A549 (cell line): Measurements from ENCODE around the gene AP2B1. TPM values are rescaled to one million over a fixed set of nuclear protein-coding genes. Genes with fewer than 3 reads are reported as not detected.
A peak's percentile ranks its signal among the peaks of the same experiment; 100 is the strongest.

Experiments
- ATAC-seq, 2 experiments: fragments of 200-7000 bp in 1 of 2; fragments of >200 bp in 1 of 2; cut with Nextera tagmentation in 1 of 2; cut with Tn5 transposase in 1 of 2; 3 replicates each; pipeline versions ENCODE4 v1.8.0 to v1.9.1; 2018 to 2020; ENCODE audit warnings: mild to moderate bottlenecking in 1 of 2, moderate library complexity in 1 of 2
- CTCF ChIA-PET: fragments of 300-600 bp; sonication (Branson Sonifier 250); formaldehyde crosslinking; extraction: SDS; loops from one replicate; lab custom pipeline; 2021; ENCODE audit warnings: antibody characterized with exemption, inconsistent platforms; lab: Yijun Ruan, JAX
- POLR2A ChIA-PET: fragments of 350-600 bp; formaldehyde crosslinking; extraction: SDS; loops from one replicate; lab custom pipeline; 2021; ENCODE audit warnings: antibody characterized with exemption, inconsistent platforms; lab: Yijun Ruan, JAX
- DNase-seq, 2 experiments: peaks; one replicate each; pipeline versions ENCODE4 v3.0.0 to v3.0.0-alpha.2; 2011 to 2016; ENCODE audit warnings: low read depth in 1 of 2, low spot score in 1 of 2
- FAIRE-seq: peaks from 2 replicates; lab custom pipeline; 2011; peaks lifted over from hg19 to GRCh38; lab: Jason Lieb, UNC
- H3K27ac ChIP-seq, 2 experiments: fragments of >200 bp; sonication (Bioruptor Twin); formaldehyde crosslinking; 3 replicates each; pipeline ENCODE4 v1.5.1; 2016 to 2017
- H3K4me1 ChIP-seq: fragments of >200 bp; sonication (Bioruptor Twin); formaldehyde crosslinking; 3 replicates; pipeline ENCODE4 v1.6.1; 2016
- H3K4me2 ChIP-seq: fragments of >200 bp; sonication (Bioruptor Twin); formaldehyde crosslinking; 3 replicates; pipeline ENCODE4 v1.6.1; 2016
- H3K4me3 ChIP-seq: fragments of >200 bp; sonication (Bioruptor Twin); formaldehyde crosslinking; 3 replicates; pipeline ENCODE4 v1.5.1; 2016
- H3K9me3 ChIP-seq: fragments of >200 bp; sonication (Bioruptor Twin); formaldehyde crosslinking; 3 replicates; pipeline ENCODE4 v1.6.1; 2016
- EHF ChIP-seq: fragments of 250-450 bp; sonication (Bioruptor Pico); IDR thresholded peaks from 2 replicates; pipeline ENCODE4 v1.5.0; 2020; ENCODE audit warnings: mild to moderate bottlenecking
- EP300 ChIP-seq, 2 experiments: fragments of >200 bp; sonication (Bioruptor Twin); formaldehyde crosslinking; IDR thresholded peaks; 2 replicates in 1 of 2; 3 replicates in 1 of 2; pipeline ENCODE4 v1.6.1; 2016 to 2017
- GATA3 ChIP-seq: IDR thresholded peaks from 2 replicates; pipeline ENCODE4 v1.6.1; 2012; ENCODE audit warnings: borderline replicate concordance
- HDAC2 ChIP-seq: fragments of 200-600 bp; sonication (generic); IDR thresholded peaks from 2 replicates; pipeline ENCODE4 v1.6.1; 2016
- MAFK ChIP-seq: fragments of 450-650 bp; IDR thresholded peaks from 2 replicates; pipeline ENCODE4 v1.6.1; 2014; ENCODE audit not compliant: partially characterized antibody
- NFE2L2 ChIP-seq: fragments of 150-350 bp; conservative IDR thresholded peaks from 2 replicates; pipeline ENCODE4 v1.6.1; 2014; ENCODE audit warnings: low read length
- RAD21 ChIP-seq, 2 experiments: fragments of >200 bp in 1 of 2; sonication (Bioruptor Twin) in 1 of 2; formaldehyde crosslinking in 1 of 2; IDR thresholded peaks in 1 of 2; conservative IDR thresholded peaks in 1 of 2; 2 replicates in 1 of 2; 3 replicates in 1 of 2; pipeline ENCODE4 v1.6.1; 2012 to 2018; ENCODE audit warnings: inconsistent platforms in 1 of 2
- RFX5 ChIP-seq: fragments of 450-650 bp; IDR thresholded peaks from 2 replicates; pipeline ENCODE4 v1.7.1; 2014; ENCODE audit warnings: antibody characterized with exemption, mild to moderate bottlenecking, moderate library complexity
- RNF2 ChIP-seq: fragments of 200-600 bp; sonication (generic); IDR thresholded peaks from 2 replicates; pipeline ENCODE4 v1.6.1; 2016; ENCODE audit warnings: low read depth, mild to moderate bottlenecking, antibody characterized with exemption, moderate library complexity, borderline replicate concordance
- SMC3 ChIP-seq: fragments of >200 bp; sonication (Bioruptor Twin); formaldehyde crosslinking; IDR thresholded peaks from 3 replicates; pipeline ENCODE4 v1.6.1; 2018; ENCODE audit warnings: inconsistent platforms
- ZNF302 ChIP-seq: fragments of 250-450 bp; sonication (Bioruptor Pico); IDR thresholded peaks from 2 replicates; pipeline ENCODE4 v1.9.0; 2021; ENCODE audit warnings: inconsistent platforms, mild to moderate bottlenecking, moderate library complexity
- WGBS: methylation state at CpG from one replicate; pipeline ENCODE4 v1.1.6; 2017; ENCODE audit errors: missing lambda C conversion rate; 5-methylcytosine and 5-hydroxymethylcytosine counted together
- polyA plus RNA-seq, 4 experiments: library from polyadenylated mRNA; depleted of rRNA in 3 of 4; stranded (reverse); fragments of >200 nt; fragmentation: RNase III in 1 of 4; extraction: RNeasy Plus Mini Kit Qiagen cat#74134 plus additional on column Dnase treatment in 1 of 4; gene quantifications; 2 replicates in 3 of 4; 3 replicates in 1 of 4; pipeline ENCODE4 v1.2.3, GENCODE V29; 2011 to 2017
- TF ChIP-seq, protein P1 (sequence below): fragments of 250-450 bp; sonication (Bioruptor Pico); IDR thresholded peaks from 2 replicates; pipeline ENCODE4 v1.5.0; 2021; ENCODE audit warnings: mild to moderate bottlenecking, moderate library complexity, borderline replicate concordance
- TF ChIP-seq, protein P2 (sequence below): fragments of >200 bp; sonication (Bioruptor Twin); formaldehyde crosslinking; IDR thresholded peaks from 3 replicates; pipeline ENCODE4 v1.5.1; 2016
- TF ChIP-seq, protein P3 (sequence below): fragments of 450-650 bp; IDR thresholded peaks from 2 replicates; pipeline ENCODE4 v1.6.1; 2014; ENCODE audit warnings: antibody characterized with exemption

Gene AP2B1
- polyA plus RNA-seq, 2 of the 4 experiments (the other 2 are of a cell fraction): 110 to 278 TPM

DNA sequence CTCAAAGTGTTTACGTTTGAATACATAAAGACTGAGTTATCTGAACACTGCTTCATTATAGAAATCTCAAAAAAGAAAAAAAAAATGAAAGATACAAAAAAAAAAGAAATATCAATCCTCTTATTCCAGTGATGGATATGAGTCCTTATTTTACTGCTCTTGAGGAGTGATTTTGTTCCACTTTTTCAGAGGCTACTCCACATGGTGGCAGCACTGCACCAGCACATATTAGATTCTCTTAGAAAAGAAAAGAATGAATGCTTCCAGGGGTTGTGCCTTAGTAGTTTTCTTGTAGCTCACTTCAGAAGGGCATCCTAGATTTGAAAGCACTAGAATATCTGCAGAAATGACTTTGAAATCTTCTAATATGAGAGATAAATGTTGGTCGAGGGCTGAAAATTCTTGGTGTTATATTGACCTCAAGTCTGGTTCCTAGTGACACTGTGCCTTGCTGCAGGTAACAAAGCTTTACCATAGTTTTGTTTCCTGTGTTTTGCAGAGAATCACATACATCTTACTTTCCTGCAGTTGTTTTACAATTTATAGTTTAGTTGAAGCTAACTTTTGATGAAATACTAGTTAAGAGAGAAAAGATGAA lies 25.9 kb downstream of the AP2B1 start:
- TF ChIP-seq RAD21 (conservative IDR thresholded peaks at IDR 0.05 in 1 of 2, IDR thresholded peaks at IDR 0.05 in 1 of 2): peak; percentile 72 to 76
- no peak for TF ChIP-seq RNF2
- TF ChIP-seq, protein P1, sequence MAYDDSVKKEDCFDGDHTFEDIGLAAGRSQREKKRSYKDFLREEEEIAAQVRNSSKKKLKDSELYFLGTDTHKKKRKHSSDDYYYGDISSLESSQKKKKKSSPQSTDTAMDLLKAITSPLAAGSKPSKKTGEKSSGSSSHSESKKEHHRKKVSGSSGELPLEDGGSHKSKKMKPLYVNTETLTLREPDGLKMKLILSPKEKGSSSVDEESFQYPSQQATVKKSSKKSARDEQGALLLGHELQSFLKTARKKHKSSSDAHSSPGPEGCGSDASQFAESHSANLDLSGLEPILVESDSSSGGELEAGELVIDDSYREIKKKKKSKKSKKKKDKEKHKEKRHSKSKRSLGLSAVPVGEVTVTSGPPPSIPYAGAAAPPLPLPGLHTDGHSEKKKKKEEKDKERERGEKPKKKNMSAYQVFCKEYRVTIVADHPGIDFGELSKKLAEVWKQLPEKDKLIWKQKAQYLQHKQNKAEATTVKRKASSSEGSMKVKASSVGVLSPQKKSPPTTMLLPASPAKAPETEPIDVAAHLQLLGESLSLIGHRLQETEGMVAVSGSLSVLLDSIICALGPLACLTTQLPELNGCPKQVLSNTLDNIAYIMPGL: no peak
- TF ChIP-seq EP300 (IDR thresholded peaks at IDR 0.05): no peak
- no peak for TF ChIP-seq HDAC2
- TF ChIP-seq SMC3: peak; percentile 76
- TF ChIP-seq, protein P2, sequence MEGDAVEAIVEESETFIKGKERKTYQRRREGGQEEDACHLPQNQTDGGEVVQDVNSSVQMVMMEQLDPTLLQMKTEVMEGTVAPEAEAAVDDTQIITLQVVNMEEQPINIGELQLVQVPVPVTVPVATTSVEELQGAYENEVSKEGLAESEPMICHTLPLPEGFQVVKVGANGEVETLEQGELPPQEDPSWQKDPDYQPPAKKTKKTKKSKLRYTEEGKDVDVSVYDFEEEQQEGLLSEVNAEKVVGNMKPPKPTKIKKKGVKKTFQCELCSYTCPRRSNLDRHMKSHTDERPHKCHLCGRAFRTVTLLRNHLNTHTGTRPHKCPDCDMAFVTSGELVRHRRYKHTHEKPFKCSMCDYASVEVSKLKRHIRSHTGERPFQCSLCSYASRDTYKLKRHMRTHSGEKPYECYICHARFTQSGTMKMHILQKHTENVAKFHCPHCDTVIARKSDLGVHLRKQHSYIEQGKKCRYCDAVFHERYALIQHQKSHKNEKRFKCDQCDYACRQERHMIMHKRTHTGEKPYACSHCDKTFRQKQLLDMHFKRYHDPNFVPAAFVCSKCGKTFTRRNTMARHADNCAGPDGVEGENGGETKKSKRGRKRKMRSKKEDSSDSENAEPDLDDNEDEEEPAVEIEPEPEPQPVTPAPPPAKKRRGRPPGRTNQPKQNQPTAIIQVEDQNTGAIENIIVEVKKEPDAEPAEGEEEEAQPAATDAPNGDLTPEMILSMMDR: peak; percentile 91
- POLR2A ChIA-PET: interaction anchor here (0.6 to 2.1 kb wide), 6 partner anchors 19 to 196 kb away, joined by 3 to 15 read pairs (median 4); partner anchors contain the start of genes PEX12 and TAF15
- H3K9me3 ChIP-seq: no peaks in the 10 kb centered on the region
- peak; percentile 84 to 92; a peak in 5 of 6 replicates for ATAC-seq
- no peak overlapping the region for H3K27ac ChIP-seq
- peak; percentile 99 for FAIRE-seq
- DNase-seq: peak in 1 of 2 experiments; percentile 68
- peaks cover 6% of the 10 kb centered on the region; the same call in 2 of the 3 replicates for H3K4me1 ChIP-seq
- CTCF ChIA-PET: interaction anchor here (0.6 to 11.0 kb wide), 66 partner anchors 10 to 370 kb away, joined by 3 to 324 read pairs (median 4); partner anchors contain the start of genes GAS2L2, PEX12, RASL10B and TAF15
- no peak overlapping the region for H3K4me3 ChIP-seq
- WGBS: 26% methylated on average over 2 of the region's 2 CpGs
- H3K4me2 ChIP-seq: no peak overlapping the region

DNA sequence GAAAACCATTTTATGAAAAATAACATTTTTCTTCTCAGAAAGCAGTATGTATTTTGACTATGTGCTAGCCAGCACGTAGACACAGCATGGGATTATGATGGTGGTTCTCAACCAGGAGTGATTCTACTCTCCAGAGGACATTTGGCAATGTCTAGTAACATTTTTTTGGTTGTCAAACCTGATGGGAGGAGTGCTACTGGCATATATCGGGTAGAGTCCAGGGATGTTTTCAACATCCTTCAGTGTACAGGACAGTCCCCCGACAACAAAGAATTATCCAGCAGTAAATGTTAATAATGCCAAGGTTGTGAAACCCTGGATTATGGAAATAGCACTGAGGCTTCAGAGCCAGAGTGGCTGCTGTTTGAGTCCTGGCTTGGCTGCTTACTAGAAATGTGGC lies 27.7 kb downstream of the AP2B1 start:
- DNase-seq (no peak), FAIRE-seq (no peak), ATAC-seq (no peak)
- peaks cover 6% of the 10 kb centered on the region; the same call in 2 of the 3 replicates for H3K4me1 ChIP-seq
- TF ChIP-seq, protein P3, sequence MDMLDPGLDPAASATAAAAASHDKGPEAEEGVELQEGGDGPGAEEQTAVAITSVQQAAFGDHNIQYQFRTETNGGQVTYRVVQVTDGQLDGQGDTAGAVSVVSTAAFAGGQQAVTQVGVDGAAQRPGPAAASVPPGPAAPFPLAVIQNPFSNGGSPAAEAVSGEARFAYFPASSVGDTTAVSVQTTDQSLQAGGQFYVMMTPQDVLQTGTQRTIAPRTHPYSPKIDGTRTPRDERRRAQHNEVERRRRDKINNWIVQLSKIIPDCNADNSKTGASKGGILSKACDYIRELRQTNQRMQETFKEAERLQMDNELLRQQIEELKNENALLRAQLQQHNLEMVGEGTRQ: no peak
- TF ChIP-seq RNF2 (no peak), RFX5 (no peak)
- H3K4me3 ChIP-seq: no peak overlapping the region
- CTCF ChIA-PET: interaction anchor here (0.7 to 11.0 kb wide), 8 partner anchors 10 to 430 kb away, joined by 3 to 324 read pairs (median 24); partner anchors contain the start of gene PEX12
- H3K9me3 ChIP-seq: no peaks in the 10 kb centered on the region
- H3K4me2 ChIP-seq: no peak overlapping the region
- 96% methylated on average over 3 of the region's 3 CpGs for WGBS
- no peak overlapping the region for H3K27ac ChIP-seq
- POLR2A ChIA-PET: interaction anchor here (1.5 kb wide), 1 partner anchor 195 kb away, joined by 3 read pairs; the partner anchor contains the start of gene TAF15

DNA sequence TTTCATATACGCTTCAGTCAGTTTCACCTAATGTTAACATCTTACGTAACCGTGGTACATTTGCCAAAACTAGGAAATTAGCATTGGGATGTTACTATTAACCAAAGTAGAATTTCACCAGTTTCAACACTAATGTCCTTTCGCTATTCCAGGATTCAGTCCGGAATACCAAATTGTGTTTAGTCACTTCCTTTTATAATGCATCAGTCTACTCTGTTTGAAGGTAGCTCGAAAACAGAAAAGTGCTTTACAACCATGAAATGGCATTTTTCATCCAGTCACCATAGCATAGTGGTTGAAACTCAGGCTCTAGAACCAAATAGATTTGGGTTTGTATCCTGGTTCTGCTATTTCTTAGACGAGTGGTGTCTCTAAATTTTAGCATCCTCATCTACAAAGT lies 29.4 kb downstream of the AP2B1 start:
- 82% methylated on average over 7 of the region's 7 CpGs for WGBS
- Histone ChIP-seq H3K27ac (no peak overlapping the region), H3K9me3 (no peaks in the 10 kb centered on the region), H3K4me3 (no peak overlapping the region), H3K4me2 (no peak overlapping the region), H3K4me1 (peaks cover 6% of the 10 kb centered on the region; the same call in 2 of the 3 replicates)
- FAIRE-seq (peak; percentile 56), ATAC-seq (no peak), DNase-seq (peak in 1 of 2 experiments; percentile 33)
- TF ChIP-seq NFE2L2 (peak; percentile 50; the same call in 1 of the 2 replicates), ZNF302 (CRISPR knock-in tag) (no peak), GATA3 (no peak), MAFK (peak; percentile 38), EHF (CRISPR knock-in tag) (no peak)
- CTCF ChIA-PET: interaction anchor here (2.3 to 11.0 kb wide), 2 partner anchors 20 to 131 kb away, joined by 8 to 324 read pairs; no protein-coding TSS in a partner anchor
- POLR2A ChIA-PET: no interaction called here
